Thyroid gland (tissue), 4 donors: ENCODE results near the gene HOXB3. TPM values are rescaled to one million over a fixed set of nuclear protein-coding genes. Genes with fewer than 3 reads are reported as not detected.
A peak's percentile ranks its signal among the peaks of the same experiment; 100 is the strongest.

Experiments used
- DNase-seq, 2 donors: peaks; one replicate each; pipeline ENCODE4 v3.0.0-alpha.2; 2019
- H3K27ac ChIP-seq, 3 donors: fragments of 200-600 bp; sonication (generic); 1 replicate in 2 of 3; 2 replicates in 1 of 3; pipeline ENCODE4 v1.5.1; 2016 to 2019; ENCODE audit warnings: mild to moderate bottlenecking in 1 of 3, moderate library complexity in 1 of 3
- H3K27me3 ChIP-seq: fragments of 200-600 bp; sonication (generic); one replicate; pipeline ENCODE4 v1.5.1; 2019
- H3K36me3 ChIP-seq, 2 donors: fragments of 200-600 bp; sonication (generic); one replicate each; pipeline ENCODE4 v1.5.1; 2016 to 2019
- H3K4me1 ChIP-seq, 2 donors: fragments of 200-600 bp; sonication (generic); one replicate each; pipeline ENCODE4 v1.5.1; 2017 to 2019
- H3K4me3 ChIP-seq, 3 donors: fragments of 200-600 bp; sonication (generic); replicated peaks in 1 of 3; 1 replicate in 2 of 3; 2 replicates in 1 of 3; pipeline ENCODE4 v1.5.1; 2016; ENCODE audit warnings: mild to moderate bottlenecking in 1 of 3
- H3K9me3 ChIP-seq: fragments of 200-600 bp; sonication (generic); one replicate; pipeline ENCODE4 v1.5.1; 2017
- POLR2A ChIP-seq, 2 donors: fragments of 450-650 bp; IDR thresholded peaks; one replicate each; pipeline ENCODE4 v1.6.1; 2017; ENCODE audit warnings: antibody characterized with exemption in 2 of 2, mild to moderate bottlenecking in 2 of 2, moderate library complexity in 1 of 2
- WGBS, 2 donors: methylation state at CpG; one replicate each; pipeline ENCODE4 v1.1.5; 2017; 5-methylcytosine and 5-hydroxymethylcytosine counted together
- intact Hi-C: fragments of 100-400 bp; cut with DNase I; formaldehyde crosslinking; loops from one replicate; pipeline ENCODE4 v1.15.1; 2023
- total RNA-seq, 4 donors: library from RNA; depleted of rRNA; stranded (reverse); fragments of >200 nt; gene quantifications; one replicate each; pipeline ENCODE4 v1.2.3, GENCODE V29; 2016
- TF ChIP-seq, protein P1 (sequence below), 6 experiments: fragments of 200-600 bp in 3 of 6; fragments of 450-650 bp in 3 of 6; sonication (generic) in 3 of 6; IDR thresholded peaks; one replicate each; pipeline ENCODE4 v1.5.1; 2016 to 2019; ENCODE audit warnings: antibody characterized with exemption in 6 of 6, mild to moderate bottlenecking in 2 of 6, inconsistent platforms in 1 of 6, moderate library complexity in 1 of 6

The HOXB3 gene
- total RNA-seq, 4 donors from 2014 or later, result 1.5 to 6.7 (median 4.3) TPM

DNA sequence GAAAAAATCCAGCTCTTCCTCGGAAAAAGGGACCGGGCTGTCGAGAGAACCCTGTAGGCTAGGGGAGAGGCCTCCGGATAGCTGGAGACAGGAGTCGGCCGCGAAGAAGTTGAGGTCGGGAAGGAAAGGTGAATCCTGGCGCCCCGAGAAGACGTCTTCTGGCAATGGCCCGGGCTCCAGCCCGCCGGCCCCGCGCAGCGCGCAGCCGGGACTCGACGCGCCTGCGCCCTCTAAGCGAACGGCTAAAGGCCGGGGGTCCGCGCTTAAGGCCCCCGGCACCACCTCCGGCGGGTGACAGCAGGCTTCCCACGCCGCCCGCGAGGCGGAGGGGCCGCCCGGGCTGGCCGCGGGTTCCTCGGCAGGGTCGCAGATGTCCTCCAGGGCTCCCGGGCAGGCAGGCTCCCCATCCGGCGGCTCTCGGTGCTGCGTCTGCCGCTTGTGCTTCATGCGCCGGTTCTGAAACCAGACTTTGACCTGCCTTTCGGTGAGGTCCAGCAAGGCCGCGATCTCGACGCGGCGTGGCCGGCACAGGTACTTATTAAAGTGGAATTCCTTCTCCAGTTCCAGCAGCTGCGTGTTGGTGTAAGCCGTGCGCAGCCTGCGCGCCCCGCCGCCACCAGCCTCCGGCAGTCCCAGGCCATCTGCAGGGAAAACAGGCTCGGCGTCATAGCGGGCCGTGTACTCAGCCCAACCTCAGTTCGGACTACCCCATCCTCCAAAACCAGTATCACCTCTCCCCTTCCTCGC lies 46.8 kb downstream of the HOXB3 start:
- Histone ChIP-seq H3K4me1 (no peaks in the 10 kb centered on the region), H3K36me3 (no peaks in the 10 kb centered on the region), H3K4me3 (peak overlapping the region in 2 of 3 donors; percentile 17 to 32), H3K9me3 (no peaks in the 10 kb centered on the region), H3K27ac (peak overlapping the region; percentile 73 to 78 (median 74)), H3K27me3 (peaks cover 39% of the 10 kb centered on the region)
- peak; percentile 11 to 14 for DNase-seq
- WGBS, 2 donors, result 0 to 1% methylated on average over 15 to 18 of the region's 72 CpGs
- TF ChIP-seq, protein P1, sequence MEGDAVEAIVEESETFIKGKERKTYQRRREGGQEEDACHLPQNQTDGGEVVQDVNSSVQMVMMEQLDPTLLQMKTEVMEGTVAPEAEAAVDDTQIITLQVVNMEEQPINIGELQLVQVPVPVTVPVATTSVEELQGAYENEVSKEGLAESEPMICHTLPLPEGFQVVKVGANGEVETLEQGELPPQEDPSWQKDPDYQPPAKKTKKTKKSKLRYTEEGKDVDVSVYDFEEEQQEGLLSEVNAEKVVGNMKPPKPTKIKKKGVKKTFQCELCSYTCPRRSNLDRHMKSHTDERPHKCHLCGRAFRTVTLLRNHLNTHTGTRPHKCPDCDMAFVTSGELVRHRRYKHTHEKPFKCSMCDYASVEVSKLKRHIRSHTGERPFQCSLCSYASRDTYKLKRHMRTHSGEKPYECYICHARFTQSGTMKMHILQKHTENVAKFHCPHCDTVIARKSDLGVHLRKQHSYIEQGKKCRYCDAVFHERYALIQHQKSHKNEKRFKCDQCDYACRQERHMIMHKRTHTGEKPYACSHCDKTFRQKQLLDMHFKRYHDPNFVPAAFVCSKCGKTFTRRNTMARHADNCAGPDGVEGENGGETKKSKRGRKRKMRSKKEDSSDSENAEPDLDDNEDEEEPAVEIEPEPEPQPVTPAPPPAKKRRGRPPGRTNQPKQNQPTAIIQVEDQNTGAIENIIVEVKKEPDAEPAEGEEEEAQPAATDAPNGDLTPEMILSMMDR (IDR thresholded peaks at IDR 0.05), result peak in 1 of 6 experiments; percentile 19
- TF ChIP-seq POLR2A (IDR thresholded peaks at IDR 0.05), result no peak
- intact Hi-C loops, result no loop called here

DNA sequence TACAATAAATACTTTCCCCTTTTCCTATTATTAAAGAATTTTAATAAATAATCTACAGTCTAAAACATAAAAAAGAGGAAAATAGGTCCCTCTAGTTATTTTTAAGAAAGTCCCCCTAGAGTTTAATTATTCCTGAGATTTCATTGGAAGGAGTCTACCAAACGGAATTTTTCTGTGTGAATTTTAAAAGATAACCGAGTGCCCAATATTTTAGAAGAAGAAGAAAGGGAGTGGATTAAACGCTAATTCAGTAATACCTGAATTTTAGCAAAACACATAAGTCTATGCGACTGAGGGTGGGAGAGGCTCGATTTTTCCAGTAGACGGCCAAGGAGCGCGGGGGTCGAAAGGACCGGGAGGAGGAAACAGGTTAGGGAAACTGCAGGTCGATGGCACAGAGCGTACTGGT lies 47.3 kb downstream of the HOXB3 start:
- Histone ChIP-seq H3K27ac (peak overlapping the region; percentile 73 to 78 (median 74)), H3K27me3 (peaks cover 35% of the 10 kb centered on the region), H3K4me3 (peak overlapping the region in 2 of 3 donors; percentile 17 to 32), H3K36me3 (no peaks in the 10 kb centered on the region), H3K9me3 (no peaks in the 10 kb centered on the region), H3K4me1 (no peaks in the 10 kb centered on the region)
- TF ChIP-seq POLR2A (IDR thresholded peaks at IDR 0.05), result no peak
- TF ChIP-seq, protein P1 (IDR thresholded peaks at IDR 0.05), result no peak
- intact Hi-C loops, result no loop called here
- no peak for DNase-seq
- 6 to 8% methylated on average over 12 of the region's 12 CpGs for WGBS, 2 donors

DNA sequence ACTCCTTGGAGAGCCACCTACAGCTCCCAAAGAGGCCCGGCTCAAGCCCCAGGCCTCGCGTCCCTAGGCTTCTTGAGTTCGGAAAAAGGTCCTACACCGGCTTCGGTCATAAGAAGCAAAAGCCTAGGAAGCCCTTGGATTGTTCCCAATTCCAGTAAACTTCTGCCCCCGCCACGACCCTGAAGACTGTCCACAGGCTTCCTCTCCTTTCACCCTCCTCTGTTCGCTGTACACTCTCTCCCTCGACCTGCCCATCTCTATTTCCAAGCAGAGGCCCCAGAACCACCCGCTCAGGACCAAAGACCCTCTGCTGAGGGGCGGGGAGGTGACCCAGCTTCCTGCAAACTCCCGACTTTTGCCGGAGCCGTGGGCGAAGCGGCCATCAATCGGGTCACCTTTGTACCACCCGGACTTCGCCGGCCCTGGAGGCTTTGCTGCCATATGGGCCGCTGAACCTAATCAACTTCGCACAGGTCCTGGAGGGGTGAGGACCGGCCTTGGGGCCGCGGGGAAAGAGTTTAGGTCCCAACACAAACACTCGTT lies 47.9 kb downstream of the HOXB3 start:
- intact Hi-C loops, result no loop called here
- Histone ChIP-seq H3K4me1 (no peaks in the 10 kb centered on the region), H3K27me3 (peaks cover 31% of the 10 kb centered on the region), H3K27ac (peak overlapping the region; percentile 73 to 78 (median 74)), H3K36me3 (no peaks in the 10 kb centered on the region), H3K9me3 (no peaks in the 10 kb centered on the region), H3K4me3 (peak overlapping the region in 1 of 3 donors; percentile 32)
- no peak for TF ChIP-seq POLR2A (IDR thresholded peaks at IDR 0.05)
- TF ChIP-seq, protein P1 (IDR thresholded peaks at IDR 0.05), result no peak
- WGBS, 2 donors, result 9 to 10% methylated on average over 27 of the region's 27 CpGs
- DNase-seq, result no peak

DNA sequence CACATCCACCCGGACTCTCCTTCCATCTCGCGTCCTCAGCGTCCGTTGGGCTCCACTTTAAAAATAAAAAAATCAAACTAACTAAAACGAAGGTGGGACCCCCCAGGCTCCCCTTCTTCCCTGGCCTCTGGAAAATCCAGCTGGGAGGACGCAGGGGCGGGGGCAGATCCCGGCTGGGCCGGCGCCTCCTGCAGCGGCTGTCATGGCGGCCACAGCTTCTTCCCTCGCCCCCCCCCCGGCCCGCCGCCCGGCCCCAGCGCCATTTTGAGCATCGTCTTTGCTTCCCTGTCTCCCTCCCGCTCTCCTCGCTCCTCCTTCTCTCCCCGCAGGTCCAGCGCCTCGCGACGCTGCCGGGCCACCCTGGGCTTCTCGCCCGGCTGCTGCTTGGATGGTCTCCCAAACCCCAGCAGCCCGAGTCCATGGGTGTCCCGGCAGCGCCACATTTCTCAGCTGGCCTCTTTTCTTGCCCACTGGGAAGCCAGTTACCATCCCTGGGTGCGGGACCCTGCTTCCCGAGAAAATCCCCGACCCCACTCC lies 48.4 kb downstream of the HOXB3 start:
- Histone ChIP-seq H3K27me3 (peaks cover 31% of the 10 kb centered on the region), H3K4me1 (no peaks in the 10 kb centered on the region), H3K9me3 (no peaks in the 10 kb centered on the region), H3K4me3 (peak overlapping the region in 1 of 3 donors; percentile 32), H3K27ac (peak overlapping the region; percentile 73 to 78 (median 74)), H3K36me3 (no peaks in the 10 kb centered on the region)
- 3 to 16% methylated on average over 12 to 33 of the region's 36 CpGs for WGBS, 2 donors
- DNase-seq, result no peak
- TF ChIP-seq, protein P1 (IDR thresholded peaks at IDR 0.05), result no peak
- no peak for TF ChIP-seq POLR2A (IDR thresholded peaks at IDR 0.05)
- intact Hi-C loops, result no loop called here
